ENCODE results near the gene BLVRA.

DNA sequence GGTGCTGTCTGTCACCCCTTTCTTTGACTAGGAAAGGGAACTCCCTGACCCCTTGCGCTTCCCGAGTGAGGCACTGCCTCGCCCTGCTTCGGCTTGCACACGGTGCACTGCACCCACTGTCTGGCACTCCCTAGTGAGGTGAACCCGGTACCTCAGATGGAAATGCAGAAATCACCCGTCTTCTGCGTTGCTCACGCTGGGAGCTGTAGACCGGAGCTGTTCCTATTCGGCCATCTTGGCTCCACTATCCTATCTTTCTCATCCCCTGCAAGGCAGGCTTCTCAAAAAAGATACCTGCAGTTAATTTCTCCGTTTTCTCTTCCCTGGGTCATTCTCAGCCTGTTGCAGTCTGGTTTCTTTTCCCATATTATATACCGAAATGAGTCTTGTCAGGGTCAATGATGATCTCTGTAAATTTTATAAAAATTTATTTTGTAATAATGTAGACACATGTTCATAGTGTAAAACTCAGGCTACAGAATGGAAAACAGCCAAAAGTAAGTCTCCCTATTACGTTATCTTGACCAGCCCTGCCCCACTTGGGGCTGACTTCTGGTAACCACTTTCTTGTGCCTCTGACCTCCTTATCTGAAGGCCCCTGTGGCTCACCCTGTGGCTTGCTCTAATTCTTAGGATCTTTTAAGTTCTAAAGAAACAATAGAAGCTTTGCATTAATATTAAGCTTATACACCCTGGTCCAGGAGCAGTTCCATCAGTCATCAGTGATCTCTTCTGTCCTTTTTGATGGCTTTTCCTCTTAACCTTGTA is 20.7 kb downstream of the BLVRA start:
- TF ChIP-seq, protein P1, sequence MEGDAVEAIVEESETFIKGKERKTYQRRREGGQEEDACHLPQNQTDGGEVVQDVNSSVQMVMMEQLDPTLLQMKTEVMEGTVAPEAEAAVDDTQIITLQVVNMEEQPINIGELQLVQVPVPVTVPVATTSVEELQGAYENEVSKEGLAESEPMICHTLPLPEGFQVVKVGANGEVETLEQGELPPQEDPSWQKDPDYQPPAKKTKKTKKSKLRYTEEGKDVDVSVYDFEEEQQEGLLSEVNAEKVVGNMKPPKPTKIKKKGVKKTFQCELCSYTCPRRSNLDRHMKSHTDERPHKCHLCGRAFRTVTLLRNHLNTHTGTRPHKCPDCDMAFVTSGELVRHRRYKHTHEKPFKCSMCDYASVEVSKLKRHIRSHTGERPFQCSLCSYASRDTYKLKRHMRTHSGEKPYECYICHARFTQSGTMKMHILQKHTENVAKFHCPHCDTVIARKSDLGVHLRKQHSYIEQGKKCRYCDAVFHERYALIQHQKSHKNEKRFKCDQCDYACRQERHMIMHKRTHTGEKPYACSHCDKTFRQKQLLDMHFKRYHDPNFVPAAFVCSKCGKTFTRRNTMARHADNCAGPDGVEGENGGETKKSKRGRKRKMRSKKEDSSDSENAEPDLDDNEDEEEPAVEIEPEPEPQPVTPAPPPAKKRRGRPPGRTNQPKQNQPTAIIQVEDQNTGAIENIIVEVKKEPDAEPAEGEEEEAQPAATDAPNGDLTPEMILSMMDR (IDR thresholded peaks at IDR 0.05) = no peak
- TF ChIP-seq POLR2A (IDR thresholded peaks at IDR 0.05) = no peak

All from lower leg skin (tissue), 3 donors.